OCI-LY7 (cell line): Measurements from ENCODE around the gene LYRM1. TPM values are rescaled to one million over a fixed set of nuclear protein-coding genes. Genes with fewer than 3 reads are reported as not detected.

ENCODE experiments used
- BruUV-seq: library from RNA; stranded (reverse); fragments of 400-500 nt; replicated peaks from 2 replicates; lab custom pipeline; 2021; lab: Mats Ljungman, UMichigan
- CTCF ChIA-PET: fragments of 300-600 bp; sonication (Branson Sonifier 250); formaldehyde crosslinking; loops from one replicate; lab custom pipeline; 2022; ENCODE audit warnings: antibody characterized with exemption; ENCODE audit not compliant: unreplicated experiment; lab: Charles Lee
- POLR2A ChIA-PET: fragments of 300-600 bp; sonication (Branson Sonifier 250); formaldehyde crosslinking; loops from one replicate; lab custom pipeline; 2022; ENCODE audit warnings: antibody characterized with exemption; lab: Charles Lee
- DNase-seq: peaks from one replicate; pipeline ENCODE4 v3.0.0-alpha.2; 2015; ENCODE audit warnings: low spot score
- H2AFZ ChIP-seq: fragments of 200-600 bp; sonication (generic), shearing (Covaris generic); 2 replicates; pipeline ENCODE4 v1.6.1; 2014; ENCODE audit warnings: mild to moderate bottlenecking, antibody characterized with exemption, low read length, moderate library complexity
- H3K27ac ChIP-seq: fragments of 200-600 bp; sonication (generic); 2 replicates; pipeline ENCODE4 v1.5.1; 2014; ENCODE audit warnings: mixed run types, low read depth, mild to moderate bottlenecking, moderate library complexity, low read length, inconsistent platforms; ENCODE audit not compliant: poor library complexity, severe bottlenecking
- H3K36me3 ChIP-seq: fragments of 200-600 bp; sonication (generic); 2 replicates; pipeline ENCODE4 v1.6.1; 2014; ENCODE audit warnings: mild to moderate bottlenecking, antibody characterized with exemption, low read length, moderate library complexity, mixed read lengths; ENCODE audit not compliant: insufficient read depth
- H3K4me1 ChIP-seq: fragments of 200-600 bp; sonication (generic); 2 replicates; pipeline ENCODE4 v1.5.1; 2014; ENCODE audit warnings: mild to moderate bottlenecking, low read length; ENCODE audit not compliant: insufficient read depth, poor library complexity, severe bottlenecking
- H3K4me2 ChIP-seq: fragments of 200-600 bp; sonication (generic); 2 replicates; pipeline ENCODE4 v1.6.1; 2014; ENCODE audit warnings: mild to moderate bottlenecking, low read length
- H3K4me3 ChIP-seq: fragments of 200-600 bp; sonication (generic); 2 replicates; pipeline ENCODE4 v1.5.1; 2014; ENCODE audit warnings: mild to moderate bottlenecking, low read depth, low read length; ENCODE audit not compliant: poor library complexity, severe bottlenecking
- H3K79me2 ChIP-seq: fragments of 200-600 bp; sonication (generic); 2 replicates; pipeline ENCODE4 v1.6.1; 2016; ENCODE audit warnings: low read depth, mild to moderate bottlenecking, low read length, moderate library complexity, mixed read lengths; ENCODE audit not compliant: insufficient read depth
- H3K9me2 ChIP-seq: fragments of 200-600 bp; sonication (generic); 2 replicates; pipeline ENCODE4 v1.6.1; 2016; ENCODE audit warnings: mild to moderate bottlenecking, low read length, mixed read lengths; ENCODE audit not compliant: insufficient read depth
- H3K9me3 ChIP-seq: fragments of 200-600 bp; sonication (generic); 2 replicates; pipeline ENCODE4 v1.6.1; 2014; ENCODE audit warnings: mild to moderate bottlenecking, mixed run types, low read length, mixed read lengths
- H4K20me1 ChIP-seq: fragments of 200-600 bp; sonication (generic); 2 replicates; pipeline ENCODE4 v1.6.1; 2014; ENCODE audit warnings: mild to moderate bottlenecking, antibody characterized with exemption, low read length, moderate library complexity, mixed read lengths; ENCODE audit not compliant: insufficient read depth
- CTCF ChIP-seq: fragments of 200-600 bp; sonication (generic); conservative IDR thresholded peaks from 2 replicates; pipeline ENCODE4 v1.5.1; 2014; ENCODE audit warnings: mild to moderate bottlenecking, antibody characterized with exemption, low read length, moderate library complexity, mixed read lengths
- EZH2phosphoT487 ChIP-seq: fragments of 200-600 bp; sonication (generic); IDR thresholded peaks from 2 replicates; pipeline ENCODE4 v1.6.1; 2018; ENCODE audit warnings: low read depth, borderline replicate concordance, mild to moderate bottlenecking, mixed run types, antibody characterized with exemption, low read length, moderate library complexity, mixed read lengths
- intact Hi-C: fragments of 100-400 bp; cut with micrococcal nuclease; formaldehyde crosslinking; loops from one replicate; pipeline ENCODE4 v1.10.0; 2022; ENCODE audit not compliant: unreplicated experiment
- total RNA-seq, 2 experiments: library from RNA; depleted of rRNA in 1 of 2; stranded (reverse); fragments of >200 nt in 1 of 2; shearing (Covaris generic) in 1 of 2; gene quantifications; 2 replicates each; pipeline ENCODE4 v1.2.3, GENCODE V29; 2014 to 2022

Gene LYRM1
- total RNA-seq, 2 experiments from 2014 or later, result 23.3 to 24.0 TPM

- Histone ChIP-seq H3K27ac (no peak overlapping the region), H4K20me1 (no peaks in the 10 kb centered on the region), H3K4me2 (no peak overlapping the region), H3K79me2 (no peaks in the 10 kb centered on the region), H3K4me3 (no peak overlapping the region), H3K9me2 (no peaks in the 10 kb centered on the region), H2AFZ (no peak overlapping the region), H3K9me3 (no peaks in the 10 kb centered on the region), H3K4me1 (no peaks in the 10 kb centered on the region), H3K36me3 (no peaks in the 10 kb centered on the region)
- intact Hi-C loops, result no loop called here
- no peak for DNase-seq
- no TSS peak for BruUV-seq
- CTCF ChIA-PET, result no interaction called here
- TF ChIP-seq CTCF, result no peak
- TF ChIP-seq EZH2phosphoT487, result no peak
- POLR2A ChIA-PET, result interaction anchor here (0.7 kb wide), 1 partner anchor 73 kb away, joined by 4 read pairs; no protein-coding TSS in a partner anchor
Observed at GRCh38 chr16:20948444-20948843, 47.9 kb downstream of the LYRM1 start.

DNA sequence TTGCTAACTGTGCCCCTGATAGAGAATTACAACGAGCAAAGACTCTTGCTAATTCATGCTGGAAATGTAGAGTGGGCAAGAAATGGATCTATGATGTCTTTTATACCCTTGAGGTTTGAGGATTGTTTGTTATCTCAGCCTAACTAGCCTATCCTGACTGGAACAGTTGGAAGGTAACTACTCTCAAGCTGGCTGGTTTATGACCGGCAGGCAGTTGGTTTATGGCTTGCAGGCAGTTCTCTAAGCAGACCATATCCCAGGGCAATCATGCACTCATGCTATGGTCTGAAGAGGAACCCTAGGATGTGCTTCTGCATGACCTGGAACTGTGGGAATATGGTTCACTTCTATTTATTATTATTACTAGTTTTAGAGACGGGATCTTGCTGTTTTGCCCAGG lies 49.1 kb downstream of the LYRM1 start:
- Histone ChIP-seq H4K20me1 (no peaks in the 10 kb centered on the region), H3K9me2 (no peaks in the 10 kb centered on the region), H3K9me3 (no peaks in the 10 kb centered on the region), H3K4me1 (no peaks in the 10 kb centered on the region), H3K4me3 (no peak overlapping the region), H3K79me2 (no peaks in the 10 kb centered on the region), H2AFZ (no peak overlapping the region), H3K36me3 (no peaks in the 10 kb centered on the region), H3K27ac (no peak overlapping the region), H3K4me2 (no peak overlapping the region)
- no peak for TF ChIP-seq CTCF
- no peak for TF ChIP-seq EZH2phosphoT487
- DNase-seq, result no peak
- ChIA-PET CTCF (no interaction called here), POLR2A (no interaction called here)
- intact Hi-C loops, result no loop called here
- BruUV-seq, result no TSS peak

DNA sequence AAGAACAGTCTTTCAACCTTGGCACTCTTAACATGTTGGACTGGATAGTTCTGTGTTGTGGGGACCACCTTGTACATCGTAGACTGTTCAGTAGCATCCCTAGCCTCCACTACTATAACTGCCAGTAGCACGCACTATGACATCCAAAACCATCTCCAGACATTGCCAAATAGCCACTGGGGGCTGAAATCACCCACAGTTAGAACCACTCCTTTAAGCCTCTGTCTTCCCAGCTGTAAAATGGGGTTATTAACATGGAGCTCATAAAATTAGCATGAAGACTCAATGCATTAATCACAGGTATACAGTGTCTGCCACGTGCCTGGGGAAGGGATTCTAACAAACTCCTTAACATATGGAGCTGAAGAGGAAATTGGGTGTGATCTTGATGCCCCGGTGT lies 49.7 kb downstream of the LYRM1 start:
- Histone ChIP-seq H2AFZ (no peak overlapping the region), H3K9me2 (no peaks in the 10 kb centered on the region), H3K27ac (no peak overlapping the region), H3K9me3 (no peaks in the 10 kb centered on the region), H3K36me3 (no peaks in the 10 kb centered on the region), H3K4me2 (no peak overlapping the region), H3K4me3 (no peak overlapping the region), H3K4me1 (no peaks in the 10 kb centered on the region), H4K20me1 (no peaks in the 10 kb centered on the region), H3K79me2 (no peaks in the 10 kb centered on the region)
- intact Hi-C loops, result no loop called here
- no TSS peak for BruUV-seq
- DNase-seq, result no peak
- POLR2A ChIA-PET, result interaction anchor here (0.6 to 0.8 kb wide), 3 partner anchors 20 to 52 kb away, joined by 3 read pairs; no protein-coding TSS in a partner anchor
- CTCF ChIA-PET, result no interaction called here
- TF ChIP-seq EZH2phosphoT487 (no peak), CTCF (no peak)
